K562 (cell line): ENCODE measurements around the gene RAB25. TPM values are rescaled to one million over a fixed set of nuclear protein-coding genes. Genes with fewer than 3 reads are reported as not detected.
A peak's percentile ranks its signal among the peaks of the same experiment; 100 is the strongest.

ENCODE experiments used
- CBX2 ChIP-seq: fragments of 200-600 bp; sonication (generic); IDR thresholded peaks from one replicate; pipeline ENCODE4 v1.6.1; 2012; ENCODE audit warnings: mild to moderate bottlenecking, low read length, inconsistent platforms; ENCODE audit not compliant: insufficient read depth, poor library complexity, severe bottlenecking
- FOXA1 ChIP-seq: fragments of 450-650 bp; IDR thresholded peaks from 2 replicates; pipeline ENCODE4 v1.6.1; 2016; ENCODE audit warnings: mild to moderate bottlenecking, borderline replicate concordance
- HDGF ChIP-seq: fragments of 450-650 bp; IDR thresholded peaks from 2 replicates; pipeline ENCODE4 v1.6.1; 2016
- HIVEP1 ChIP-seq: fragments of 250-450 bp; sonication (Bioruptor Pico); IDR thresholded peaks from 2 replicates; pipeline ENCODE4 v1.4.0; 2020; ENCODE audit warnings: mild to moderate bottlenecking
- KLF10 ChIP-seq: fragments of 250-450 bp; sonication (Bioruptor Pico); IDR thresholded peaks from 2 replicates; pipeline ENCODE4 v1.6.1; 2021; ENCODE audit warnings: matching md5 sums
- MAFF ChIP-seq: IDR thresholded peaks from 2 replicates; pipeline ENCODE4 v1.6.1; 2012; ENCODE audit warnings: low read length, improper control_type of control experiment
- MYC ChIP-seq, 2 experiments: fragments of 250-450 bp in 1 of 2; sonication (Bioruptor Pico) in 1 of 2; IDR thresholded peaks; 2 replicates each; pipeline versions ENCODE4 v1.5.1 to v1.6.1; 2012 to 2021; ENCODE audit warnings: low read depth in 2 of 2, borderline replicate concordance in 1 of 2, improper control_type of control experiment in 1 of 2, low read length in 1 of 2, mild to moderate bottlenecking in 1 of 2, moderate library complexity in 1 of 2
- PTRF ChIP-seq: fragments of 450-650 bp; IDR thresholded peaks from 2 replicates; pipeline ENCODE4 v1.6.1; 2016; ENCODE audit warnings: mild to moderate bottlenecking, missing genetic modification characterization, missing compliant biosample characterization
- PURB ChIP-seq: sonication (generic); formaldehyde crosslinking; IDR thresholded peaks from 2 replicates; pipeline ENCODE4 v1.9.0; 2021; ENCODE audit warnings: low read depth, mild to moderate bottlenecking, missing genetic modification reagents
- RFX7 ChIP-seq: fragments of 250-450 bp; sonication (Bioruptor Pico); IDR thresholded peaks from 2 replicates; pipeline ENCODE4 v1.5.1; 2021; ENCODE audit warnings: mild to moderate bottlenecking
- SIRT6 ChIP-seq: IDR thresholded peaks from one replicate; pipeline ENCODE4 v1.6.1; 2012; ENCODE audit warnings: low read depth, mild to moderate bottlenecking, control low read depth, inconsistent platforms, low read length, moderate library complexity
- SLC30A9 ChIP-seq: fragments of 250-450 bp; sonication (Bioruptor Pico); IDR thresholded peaks from 2 replicates; pipeline ENCODE4 v1.8.0; 2022; ENCODE audit warnings: mild to moderate bottlenecking, moderate library complexity
- SMARCA5 ChIP-seq: fragments of 450-650 bp; IDR thresholded peaks from 2 replicates; pipeline ENCODE4 v1.6.1; 2016
- SNAPC5 ChIP-seq: fragments of 250-450 bp; sonication (Bioruptor Pico); IDR thresholded peaks from 2 replicates; pipeline ENCODE4 v1.8.0; 2021; ENCODE audit warnings: moderate library complexity, mild to moderate bottlenecking, inconsistent platforms
- STAT5A ChIP-seq: IDR thresholded peaks from 2 replicates; pipeline ENCODE4 v1.6.1; 2012; ENCODE audit warnings: low read length, inconsistent platforms, borderline replicate concordance
- TBL1XR1 ChIP-seq, 2 experiments: IDR thresholded peaks; 2 replicates each; pipeline ENCODE4 v1.6.1; 2012; ENCODE audit warnings: improper control_type of control experiment in 2 of 2, low read length in 2 of 2, mild to moderate bottlenecking in 1 of 2
- TFE3 ChIP-seq: fragments of 450-650 bp; formaldehyde crosslinking; IDR thresholded peaks from 2 replicates; pipeline ENCODE4 v1.4.0; 2020; ENCODE audit warnings: mild to moderate bottlenecking, mixed read lengths
- UBTF ChIP-seq, 2 experiments: IDR thresholded peaks; 2 replicates each; pipeline ENCODE4 v1.6.1; 2012; ENCODE audit warnings: improper control_type of control experiment in 2 of 2, low read depth in 2 of 2, low read length in 2 of 2, borderline replicate concordance in 1 of 2
- YBX1 ChIP-seq: fragments of 450-650 bp; IDR thresholded peaks from 2 replicates; pipeline ENCODE4 v1.7.1; 2016; ENCODE audit warnings: mild to moderate bottlenecking
- ZBTB1 ChIP-seq: sonication (generic); formaldehyde crosslinking; IDR thresholded peaks from 2 replicates; pipeline ENCODE4 v1.8.1; 2023; ENCODE audit warnings: missing genetic modification reagents, low read depth, mild to moderate bottlenecking, borderline replicate concordance
- ZNF239 ChIP-seq: fragments of 250-450 bp; sonication (Bioruptor Pico); IDR thresholded peaks from 2 replicates; pipeline ENCODE4 v1.4.0; 2020; ENCODE audit warnings: mild to moderate bottlenecking
- ZNF263 ChIP-seq: sonication (generic); formaldehyde crosslinking; IDR thresholded peaks from 2 replicates; pipeline ENCODE4 v1.8.0; 2022; ENCODE audit warnings: mild to moderate bottlenecking, missing genetic modification reagents, borderline replicate concordance
- ZNF436 ChIP-seq: fragments of 250-450, 450-650 bp; sonication (Bioruptor Pico); formaldehyde crosslinking; IDR thresholded peaks from 2 replicates; pipeline ENCODE4 v1.7.0; 2020; ENCODE audit warnings: mild to moderate bottlenecking
- ZNF584 ChIP-seq: fragments of 200-800 bp; sonication (Bioruptor generic); IDR thresholded peaks from 2 replicates; pipeline ENCODE4 v1.6.1; 2016; ENCODE audit warnings: low read depth, mild to moderate bottlenecking, missing genetic modification characterization, missing compliant biosample characterization
- ZNF586 ChIP-seq: fragments of 450-650 bp; formaldehyde crosslinking; conservative IDR thresholded peaks from 2 replicates; pipeline ENCODE4 v1.4.0; 2020; ENCODE audit warnings: mild to moderate bottlenecking, moderate library complexity
- ZNF766 ChIP-seq: fragments of 200-800 bp; sonication (Bioruptor generic); conservative IDR thresholded peaks from 2 replicates; pipeline ENCODE4 v1.6.1; 2016; ENCODE audit warnings: missing genetic modification characterization, missing compliant biosample characterization
- polyA plus RNA-seq, 8 experiments: library from polyadenylated mRNA; depleted of rRNA in 4 of 8; stranded (reverse) in 5 of 8; unstranded in 3 of 8; fragments of >200 nt; fragmentation: Nextera tagmentation in 2 of 8; fragmentation: Illumina TruSeq in 1 of 8; extraction: Ambion mirVana in 2 of 8; extraction: Trizol in 1 of 8; gene quantifications; 2 replicates each; pipeline versions ENCODE4 v1.2.1 to v1.2.3, GENCODE V29; 2011 to 2014; ENCODE audit warnings: inconsistent platforms in 1 of 8, missing spikeins in 1 of 8
- total RNA-seq, 7 experiments: library from RNA; depleted of rRNA in 6 of 7; stranded (reverse); fragments of >200 nt in 6 of 7; fragmentation: Illumina TruSeq in 2 of 7; extraction: Trizol in 2 of 7; gene quantifications; 2 replicates each; pipeline versions ENCODE4 v1.2.1 to v1.2.3, GENCODE V29; 2011 to 2021; ENCODE audit warnings: low replicate concordance in 1 of 7

RAB25 gene
- total and polyA plus RNA-seq, 9 of the 15 experiments (the other 6 are each of a cell fraction or from before 2014, with no cell fraction given) = 0.10 to 0.27 (median 0.13) TPM; not detected in 6

GRCh38 chr1:156052862-156053767 is 7.8 kb upstream of the RAB25 start (continued):
- TF ChIP-seq ZNF766 (no peak), PURB (CRISPR knock-in tag) (no peak), STAT5A (no peak), TBL1XR1 (IDR thresholded peaks at IDR 0.05; ENCODE audit: low read length in 2 of 2) (no peak), ZNF584 (no peak), TFE3 (no peak), KLF10 (CRISPR knock-in tag) (no peak), SNAPC5 (CRISPR knock-in tag) (no peak), PTRF (tag) (no peak), ZBTB1 (CRISPR knock-in tag) (no peak), SIRT6 (no peak), UBTF (IDR thresholded peaks at IDR 0.05; ENCODE audit: borderline replicate concordance in 1 of 2, low read depth in 2 of 2, low read length in 2 of 2) (peak in 1 of 2 experiments; percentile 17; a peak in 1 of 4 replicates), HIVEP1 (CRISPR knock-in tag) (no peak), SMARCA5 (peak; percentile 72; the same call in 1 of the 2 replicates), HDGF (no peak), FOXA1 (no peak), MYC (IDR thresholded peaks at IDR 0.05; ENCODE audit: low read depth, low read length) (peak; percentile 86), MYC (CRISPR knock-in tag; IDR thresholded peaks at IDR 0.05; ENCODE audit: borderline replicate concordance, low read depth) (no peak), ZNF239 (CRISPR knock-in tag) (no peak), MAFF (no peak), ZNF436 (CRISPR knock-in tag) (no peak), SLC30A9 (CRISPR knock-in tag) (no peak), ZNF263 (no peak), YBX1 (no peak), ZNF586 (no peak), RFX7 (no peak), CBX2 (no peak)
